Activated gamma-delta T cell treated with Interleukin-2 at 50 U/mL for 16 hours (primary cell): ENCODE results near the gene GNPAT.

Experiments
- DNase-seq: peaks from one replicate; pipeline ENCODE4 v3.0.0-alpha.2; 2020

The GNPAT gene

DNA sequence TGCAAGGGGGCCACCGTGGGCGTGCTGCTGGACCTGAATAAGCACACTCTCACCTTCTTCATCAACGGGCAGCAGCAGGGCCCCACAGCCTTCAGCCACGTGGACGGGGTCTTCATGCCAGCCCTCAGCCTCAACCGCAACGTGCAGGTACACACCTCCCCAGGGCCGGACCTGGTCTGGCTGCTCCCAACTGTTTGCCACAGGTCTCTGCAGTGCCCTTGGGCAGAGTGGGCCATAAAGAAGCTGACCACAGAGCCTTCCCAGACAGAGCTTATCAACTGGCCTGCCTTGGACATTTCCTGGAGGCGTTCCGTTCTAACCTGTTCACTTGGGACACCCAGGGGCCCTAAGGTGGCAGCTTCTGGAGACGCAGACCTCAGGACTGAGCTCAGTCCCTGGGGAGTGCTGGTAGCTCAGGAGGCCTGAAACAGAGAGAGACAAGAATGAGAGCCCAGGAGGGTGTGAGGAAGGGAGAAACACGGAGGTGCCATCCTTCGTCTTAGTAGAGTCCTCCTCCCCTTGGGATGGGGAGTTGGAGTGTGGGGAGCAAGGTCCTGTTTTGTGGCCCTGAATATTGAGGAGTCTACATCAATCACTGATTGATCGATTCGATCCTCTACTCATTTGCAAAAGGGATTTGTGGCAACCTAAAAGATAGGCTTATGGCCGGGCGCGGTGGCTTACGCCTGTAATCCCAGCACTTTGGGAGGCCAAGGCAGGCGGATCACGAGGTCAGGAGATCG lies 27.0 kb upstream of the GNPAT start:
- no peak for DNase-seq

GRCh38 chr1:231214918-231215680 lies 25.9 kb upstream of the GNPAT start:
- no peak for DNase-seq

DNA sequence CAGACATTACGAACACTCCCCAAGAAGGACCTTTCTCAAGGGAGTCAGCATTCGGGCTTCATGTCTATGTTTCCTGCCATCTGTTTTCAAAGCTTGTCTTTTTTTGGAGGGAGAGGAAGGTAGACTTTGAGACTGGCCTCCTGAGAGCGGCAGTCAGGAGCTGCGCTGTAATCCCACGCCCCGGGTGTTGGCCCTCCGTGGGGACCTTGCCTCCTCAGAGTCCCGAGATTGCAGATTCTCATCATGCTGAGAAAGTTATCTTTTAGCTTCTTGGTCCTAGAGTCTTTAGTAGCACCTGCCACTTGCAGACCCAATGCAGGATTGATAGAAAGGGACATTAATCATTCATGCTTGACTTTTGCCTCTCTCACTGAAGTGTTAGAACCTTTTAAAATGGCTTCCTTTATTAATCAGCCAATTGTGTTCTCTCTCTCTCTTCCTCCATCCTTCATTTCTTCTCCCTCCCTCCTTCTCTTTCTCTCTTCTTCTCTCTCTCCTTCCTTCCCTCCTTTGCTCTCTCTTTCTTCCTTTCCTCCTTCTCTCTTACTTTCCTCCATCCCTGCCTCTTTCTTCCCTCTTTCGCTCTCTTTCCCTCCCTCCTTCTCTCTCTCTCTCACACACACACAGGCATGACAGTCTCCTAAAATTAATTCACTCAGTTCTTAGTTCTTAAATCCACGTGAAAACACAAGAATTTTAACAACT lies 25.2 kb upstream of the GNPAT start:
- DNase-seq = no peak

DNA sequence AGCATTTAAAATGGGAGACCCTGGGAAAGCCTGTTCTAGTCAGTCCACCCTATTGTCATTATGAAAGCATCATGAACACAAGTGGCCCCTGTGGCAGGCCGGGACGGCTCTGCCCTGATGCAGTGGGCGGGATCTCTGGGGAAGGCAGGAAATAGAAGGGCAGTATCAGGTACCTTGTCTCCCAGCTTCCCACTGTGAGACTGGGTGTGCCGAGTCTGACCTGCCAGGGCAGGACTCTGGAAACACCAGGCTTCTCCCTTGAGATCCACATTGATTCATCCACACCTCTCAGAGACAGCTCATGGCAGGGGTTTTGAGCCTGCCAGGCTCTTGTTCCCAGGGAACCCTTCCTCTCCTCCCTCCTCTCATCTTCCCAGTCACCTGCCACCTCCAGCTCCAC lies 24.5 kb upstream of the GNPAT start:
- DNase-seq = no peak

GRCh38 chr1:231217056-231217455 lies 24.0 kb upstream of the GNPAT start:
- no peak for DNase-seq

GRCh38 chr1:231218078-231218477 lies 22.9 kb upstream of the GNPAT start:
- DNase-seq = no peak

GRCh38 chr1:231219422-231220401 lies 21.3 kb upstream of the GNPAT start:
- no peak for DNase-seq

GRCh38 chr1:231220801-231221200 lies 20.2 kb upstream of the GNPAT start:
- no peak for DNase-seq

DNA sequence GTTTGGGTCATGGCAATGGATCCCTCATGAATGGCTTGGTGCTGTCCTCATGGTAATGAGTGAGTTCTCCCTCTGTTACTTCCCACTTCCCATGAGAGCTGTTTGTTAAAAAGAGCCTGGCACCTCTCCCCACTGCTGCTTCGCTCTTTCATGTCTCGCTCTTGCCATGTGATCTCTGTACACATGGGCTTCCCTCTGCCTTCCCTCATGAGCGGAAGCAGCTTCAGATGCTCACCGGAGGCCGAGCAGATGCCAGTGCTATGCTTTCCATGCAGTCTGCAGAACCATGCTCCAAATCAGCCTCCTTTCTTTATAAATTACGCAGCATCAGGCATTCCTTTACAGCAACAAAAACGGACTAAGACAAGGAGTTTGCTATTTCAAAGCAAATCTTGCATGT lies 14.9 kb upstream of the GNPAT start:
- no peak for DNase-seq

DNA sequence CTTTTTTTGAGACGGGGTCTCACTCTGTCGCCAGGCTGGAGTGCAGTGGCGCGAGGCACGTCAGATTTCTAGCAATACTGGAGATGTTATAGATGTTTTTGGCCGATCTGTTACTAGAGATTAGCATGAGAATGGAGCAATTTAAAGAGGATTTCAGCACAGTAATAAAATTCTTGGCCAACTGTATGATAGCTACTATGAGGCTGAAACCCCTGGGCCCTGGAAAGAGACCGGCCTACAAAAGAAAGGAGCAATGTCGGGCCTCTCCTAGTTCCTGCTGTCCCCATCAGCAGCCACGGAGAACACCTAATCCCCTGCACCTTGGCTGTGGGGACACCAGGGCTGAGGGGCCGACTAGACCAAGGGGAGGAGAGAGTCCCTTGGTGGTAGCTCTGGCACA lies 9.5 kb upstream of the GNPAT start:
- DNase-seq = no peak

- no peak for DNase-seq
Measured at GRCh38 chr1:231232870-231233734, 7.9 kb upstream of the GNPAT start.

DNA sequence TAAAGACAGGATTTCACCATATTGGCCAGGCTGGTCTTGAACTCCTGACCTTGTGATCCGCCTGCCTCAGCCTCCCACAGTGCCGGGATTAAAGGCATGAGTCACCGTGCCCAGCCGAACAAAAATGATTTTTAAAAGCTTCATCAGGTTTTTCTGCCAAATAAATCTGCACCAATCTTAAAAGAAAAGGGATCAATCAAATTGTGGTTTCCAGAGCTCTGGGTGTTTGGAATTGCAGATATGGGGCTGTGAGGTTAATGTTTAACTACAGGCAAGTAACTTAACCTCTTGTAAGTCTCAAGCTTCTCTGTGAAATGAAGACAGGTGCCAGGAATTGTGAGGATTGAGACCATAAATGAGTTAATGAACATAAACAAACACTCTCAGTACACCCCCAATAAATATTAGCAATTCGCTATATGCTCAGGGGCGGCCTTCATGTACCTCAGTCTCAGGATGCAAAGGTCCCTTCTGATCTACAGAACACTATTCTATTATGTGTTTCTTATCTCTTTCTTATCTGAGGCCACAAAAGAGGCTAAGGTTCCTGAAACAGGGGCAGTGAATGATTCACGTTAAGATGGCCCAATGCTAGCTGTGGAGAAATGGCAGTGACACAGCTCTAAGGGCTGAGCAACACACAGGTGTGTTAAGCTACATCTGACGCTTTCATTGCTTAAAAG lies 7.1 kb upstream of the GNPAT start:
- no peak for DNase-seq

DNA sequence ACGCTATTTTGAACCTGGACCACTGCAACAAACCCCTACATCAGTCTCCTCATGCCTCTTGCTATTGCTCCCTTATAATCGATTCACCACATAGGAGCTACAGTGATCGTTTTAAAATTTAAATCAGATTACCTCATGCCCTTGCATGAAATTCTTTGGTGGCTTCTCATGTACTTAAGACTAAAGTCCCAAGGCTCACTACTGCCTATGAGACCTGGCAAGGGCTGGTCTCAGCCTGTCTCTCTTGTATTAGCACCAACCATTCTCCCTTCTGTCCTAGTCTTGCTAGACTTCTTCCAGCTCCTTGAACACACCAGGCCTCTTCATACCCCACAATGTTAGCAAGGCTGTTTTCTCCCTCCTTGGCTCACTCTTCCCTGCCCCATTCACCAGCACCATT lies 6.5 kb upstream of the GNPAT start:
- DNase-seq = no peak

GRCh38 chr1:231235526-231236207 lies 5.3 kb upstream of the GNPAT start:
- no peak for DNase-seq

DNA sequence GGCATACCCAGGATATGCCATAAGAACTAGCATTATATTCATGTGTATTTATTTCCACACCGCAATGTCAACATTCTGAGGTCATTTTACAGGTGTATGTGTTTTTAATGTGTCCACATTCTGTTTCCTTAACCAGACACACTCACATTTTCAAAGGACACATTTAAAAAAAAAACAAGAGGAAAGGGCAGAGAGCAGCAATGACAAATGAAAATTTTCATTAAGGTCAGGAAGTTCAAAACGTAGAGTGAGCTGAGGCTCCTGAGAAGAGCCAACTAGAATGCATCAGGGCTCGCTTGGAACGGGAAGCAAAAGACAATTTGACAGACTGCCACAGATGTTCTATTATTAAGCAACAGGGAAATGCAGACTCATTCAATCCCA lies 4.8 kb upstream of the GNPAT start:
- no peak for DNase-seq

DNA sequence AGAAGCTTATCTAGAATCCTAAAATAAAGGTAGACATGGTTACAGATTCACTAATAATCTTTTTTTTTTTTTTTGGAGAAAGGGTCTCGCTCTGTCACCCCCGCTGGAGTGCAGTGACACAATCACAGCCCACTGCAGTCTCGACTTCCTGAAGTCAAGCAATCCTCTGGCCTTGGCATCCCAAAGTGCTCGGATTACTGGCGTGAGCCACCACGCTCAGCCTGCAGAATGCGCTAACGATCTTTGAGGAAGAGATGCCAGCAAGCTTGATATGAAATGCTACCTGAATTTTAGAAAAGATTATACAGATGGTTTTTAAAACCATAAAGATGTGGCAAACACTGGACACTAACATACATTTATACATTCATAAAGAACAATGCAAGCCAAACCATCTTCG lies 4.1 kb upstream of the GNPAT start:
- no peak for DNase-seq

- DNase-seq = no peak
Measured at GRCh38 chr1:231238298-231238697, 2.7 kb upstream of the GNPAT start.

DNA sequence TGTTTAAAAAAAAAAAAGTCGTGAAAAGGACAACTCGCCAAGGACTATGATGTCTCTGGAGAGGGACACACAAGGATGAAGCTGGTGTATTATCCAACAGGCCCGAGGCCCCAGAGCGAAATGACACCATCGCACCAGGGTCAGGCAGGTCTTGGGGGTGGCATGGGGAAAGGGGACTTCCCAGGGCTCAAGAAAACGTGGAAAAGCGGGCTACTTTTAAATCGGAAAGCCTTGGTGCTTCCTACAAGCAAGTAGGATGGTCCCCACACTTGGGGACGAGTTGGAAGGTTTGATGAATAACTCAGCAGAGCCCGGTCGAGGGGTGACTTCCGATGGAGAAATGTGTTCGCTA lies 505 bp upstream of the GNPAT start:
- DNase-seq = no peak

- DNase-seq = no peak
Measured at GRCh38 chr1:231241750-231242149, 738 bp downstream of the GNPAT start.

GRCh38 chr1:231242516-231243198 lies 1.6 kb downstream of the GNPAT start:
- DNase-seq = no peak
